ENCODE data around the gene NPY1R.

Gene NPY1R

GRCh38 chr4:163356104-163356503, 23.7 kb upstream of the NPY1R start:
- no peak for TF ChIP-seq CTCF (IDR thresholded peaks at IDR 0.05)
- Histone ChIP-seq H3K27ac (no peak overlapping the region), H3K9me3 (no peaks in the 10 kb centered on the region)

GRCh38 chr4:163353054-163353453, 20.7 kb upstream of the NPY1R start:
- no peak for TF ChIP-seq CTCF (IDR thresholded peaks at IDR 0.05)
- peaks cover 4% of the 10 kb centered on the region for H3K27me3 ChIP-seq
- H3K4me3 ChIP-seq (ENCODE audit: low read depth in 1 of 2, low read length in 1 of 2), result no peak overlapping the region
- H3K36me3 ChIP-seq, result no peaks in the 10 kb centered on the region
- no peak overlapping the region for H3K27ac ChIP-seq
- no peaks in the 10 kb centered on the region for H3K4me1 ChIP-seq (ENCODE audit: control insufficient read depth in 1 of 2, insufficient read depth in 1 of 2, low read depth in 1 of 2, low read length in 1 of 2)
- no peaks in the 10 kb centered on the region for H3K9me3 ChIP-seq

More at GRCh38 chr4:163356104-163356503, 23.7 kb upstream of the NPY1R start:
- no peaks in the 10 kb centered on the region for H3K36me3 ChIP-seq
- H3K27me3 ChIP-seq, result no peaks in the 10 kb centered on the region
- no peak overlapping the region for H3K4me3 ChIP-seq (ENCODE audit: low read depth in 1 of 2, low read length in 1 of 2)
- no peaks in the 10 kb centered on the region for H3K4me1 ChIP-seq (ENCODE audit: control insufficient read depth in 1 of 2, insufficient read depth in 1 of 2, low read depth in 1 of 2, low read length in 1 of 2)

- no peaks in the 10 kb centered on the region for H3K36me3 ChIP-seq
- no peaks in the 10 kb centered on the region for H3K4me1 ChIP-seq (ENCODE audit: control insufficient read depth in 1 of 2, insufficient read depth in 1 of 2, low read depth in 1 of 2, low read length in 1 of 2)
- no peak for TF ChIP-seq CTCF (IDR thresholded peaks at IDR 0.05)
- H3K27me3 ChIP-seq, result peaks cover 27% of the 10 kb centered on the region
- H3K27ac ChIP-seq, result no peak overlapping the region
- no peaks in the 10 kb centered on the region for H3K9me3 ChIP-seq
- H3K4me3 ChIP-seq (ENCODE audit: low read depth in 1 of 2, low read length in 1 of 2), result no peak overlapping the region
Measured at GRCh38 chr4:163350672-163351071, 18.3 kb upstream of the NPY1R start.

- no peak overlapping the region for H3K4me3 ChIP-seq (ENCODE audit: low read depth in 1 of 2, low read length in 1 of 2)
- peaks cover 88% of the 10 kb centered on the region for H3K27me3 ChIP-seq
- no peaks in the 10 kb centered on the region for H3K4me1 ChIP-seq (ENCODE audit: control insufficient read depth in 1 of 2, insufficient read depth in 1 of 2, low read depth in 1 of 2, low read length in 1 of 2)
- H3K27ac ChIP-seq, result no peak overlapping the region
- H3K36me3 ChIP-seq, result no peaks in the 10 kb centered on the region
- H3K9me3 ChIP-seq, result no peaks in the 10 kb centered on the region
- no peak for TF ChIP-seq CTCF (IDR thresholded peaks at IDR 0.05)
Measured at GRCh38 chr4:163344147-163345125, 12.0 kb upstream of the NPY1R start.

- H3K27ac ChIP-seq, result no peak within 1 kb of the TSS
- H3K9me3 ChIP-seq, result no peaks in the 10 kb centered on the region
- H3K4me1 ChIP-seq (ENCODE audit: control insufficient read depth in 1 of 2, insufficient read depth in 1 of 2, low read depth in 1 of 2, low read length in 1 of 2), result no peaks in the 10 kb centered on the region
- H3K4me3 ChIP-seq (ENCODE audit: low read depth in 1 of 2, low read length in 1 of 2), result no peak within 1 kb of the TSS
- no peak for TF ChIP-seq CTCF (IDR thresholded peaks at IDR 0.05)
- peaks cover 88% of the 10 kb centered on the region for H3K27me3 ChIP-seq
- H3K36me3 ChIP-seq, result no peaks in the 10 kb centered on the region
Measured at GRCh38 chr4:163343604-163344146, 11.3 kb upstream of the NPY1R start, which contains the start of gene NPY5R. Gene NPY5R, plus strand, starts transcription at chr4:163343892. Its CDS starts 6,382 bp downstream, at chr4:163350274.

All from neutrophil (primary cell).